ENCODE data around the gene NPRL2.
A peak's percentile ranks its signal among the peaks of the same experiment; 100 is the strongest.
"Not testable (repeated sequence)": the region's sequence is repeated elsewhere in the genome, so short reads cannot be mapped to it uniquely, and the experiment has no call there.

Gene NPRL2

GRCh38 chr3:50314816-50315215, 35.8 kb downstream of the NPRL2 start:
- DNase-seq (ENCODE audit: low read depth in 1 of 2, low spot score in 1 of 2), result no peak

DNA sequence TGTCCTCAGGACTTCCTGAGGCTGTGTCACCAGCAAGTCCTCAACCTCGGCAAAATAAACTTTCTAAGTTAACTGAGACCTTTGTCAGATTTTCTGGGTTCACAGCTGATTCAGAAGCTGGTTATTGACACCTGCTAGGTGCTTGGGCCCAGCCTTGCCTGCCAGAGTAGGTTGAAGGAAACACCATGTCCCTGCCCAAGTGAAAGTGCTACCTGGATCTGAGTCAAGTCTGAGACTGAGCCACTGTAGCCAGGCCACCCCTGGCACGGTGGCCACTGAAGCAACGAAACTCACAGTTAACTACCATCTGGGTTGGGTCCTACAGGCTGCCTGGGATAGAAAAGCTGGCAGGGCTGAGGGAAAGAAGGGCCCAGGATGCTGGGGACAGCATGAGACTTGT, 36.2 kb downstream of the NPRL2 start:
- DNase-seq (ENCODE audit: low read depth in 1 of 2, low spot score in 1 of 2), result no peak

DNA sequence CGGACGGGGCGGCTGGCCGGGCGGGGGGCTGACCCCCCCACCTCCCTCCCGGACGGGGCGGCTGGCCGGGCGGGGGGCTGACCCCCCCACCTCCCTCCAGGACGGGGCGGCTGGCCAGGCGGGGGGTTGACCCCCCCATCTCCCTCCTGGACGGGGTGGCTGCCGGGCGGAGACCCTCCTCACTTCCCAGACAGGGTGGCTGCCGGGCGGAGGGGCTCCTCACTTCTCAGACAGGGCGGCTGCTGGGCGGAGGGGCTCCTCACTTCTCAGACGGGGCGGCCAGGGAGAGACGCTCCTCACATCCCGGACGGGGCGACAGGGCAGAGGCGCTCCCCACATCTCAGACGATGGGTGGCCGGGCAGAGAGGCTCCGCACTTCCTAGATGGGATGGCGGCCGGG, 38.5 kb downstream of the NPRL2 start:
- not testable (repeated sequence) for DNase-seq (ENCODE audit: low read depth in 1 of 2, low spot score in 1 of 2)

DNA sequence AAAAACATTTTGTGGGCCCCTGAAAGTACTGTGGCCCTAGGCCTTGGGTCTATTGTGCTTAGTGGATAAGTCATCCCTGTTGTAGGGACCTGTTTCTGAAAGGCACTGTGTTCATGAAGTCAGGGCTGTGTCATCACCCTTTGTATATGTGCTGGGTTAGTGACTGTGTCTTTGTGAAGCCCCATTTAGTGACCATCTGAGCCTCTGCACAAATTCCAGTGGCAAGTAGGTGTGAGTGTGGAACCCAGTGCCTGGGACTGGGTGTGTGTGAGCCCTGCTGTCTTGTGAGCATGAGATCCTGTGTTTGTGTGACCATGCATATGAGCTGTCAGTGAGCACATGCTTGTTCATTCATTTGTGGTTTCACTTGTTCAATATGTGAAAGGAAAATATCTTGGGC, 46.0 kb downstream of the NPRL2 start:
- no peak for DNase-seq (ENCODE audit: low read depth in 1 of 2, low spot score in 1 of 2)

DNA sequence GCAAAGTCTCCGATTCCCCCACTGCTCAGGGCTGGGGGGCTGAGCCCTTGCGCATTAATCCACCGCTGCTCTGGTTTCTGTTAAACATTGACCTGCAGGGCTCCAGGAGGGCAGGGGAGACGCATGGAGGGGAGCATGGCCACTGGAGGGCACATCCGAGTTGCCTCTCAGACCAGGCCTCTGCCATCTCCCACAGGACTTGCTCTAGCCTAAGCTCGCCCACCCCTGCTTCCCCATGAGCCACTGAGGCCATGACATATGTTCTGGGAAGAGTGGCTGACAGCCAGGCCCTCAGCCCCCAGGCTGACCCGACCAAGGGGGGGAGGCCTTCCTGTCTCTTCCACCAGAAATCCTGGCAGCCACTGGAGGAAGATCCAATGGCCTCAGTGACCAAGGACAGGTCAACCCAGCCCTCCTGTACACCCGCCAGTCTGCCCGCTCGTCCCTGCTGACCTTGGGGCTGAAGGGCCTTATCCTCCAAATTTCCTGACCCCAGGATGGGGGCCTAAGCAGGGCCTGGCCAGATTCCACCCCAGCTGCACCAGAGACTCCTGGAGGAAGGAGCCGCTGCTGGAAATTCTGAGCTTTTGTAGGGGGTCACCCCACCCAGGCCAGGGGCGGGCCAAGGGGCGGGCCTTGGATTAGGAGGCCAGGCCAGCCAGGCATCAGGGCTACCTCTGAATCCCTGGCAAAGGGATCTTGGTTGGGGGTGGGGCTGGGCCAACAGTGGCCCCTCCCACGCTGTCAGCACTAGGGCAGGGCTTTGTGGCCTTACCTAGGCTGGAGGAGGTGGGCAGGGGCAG, 47.4 kb downstream of the NPRL2 start, which contains the start of gene HYAL1:
Gene HYAL1, minus strand, starts transcription at position 562 of the 803 bp plus-strand sequence. CDS start 618 bp downstream, outside the sequence.
- no peak for DNase-seq (ENCODE audit: low read depth in 1 of 2, low spot score in 1 of 2)

DNA sequence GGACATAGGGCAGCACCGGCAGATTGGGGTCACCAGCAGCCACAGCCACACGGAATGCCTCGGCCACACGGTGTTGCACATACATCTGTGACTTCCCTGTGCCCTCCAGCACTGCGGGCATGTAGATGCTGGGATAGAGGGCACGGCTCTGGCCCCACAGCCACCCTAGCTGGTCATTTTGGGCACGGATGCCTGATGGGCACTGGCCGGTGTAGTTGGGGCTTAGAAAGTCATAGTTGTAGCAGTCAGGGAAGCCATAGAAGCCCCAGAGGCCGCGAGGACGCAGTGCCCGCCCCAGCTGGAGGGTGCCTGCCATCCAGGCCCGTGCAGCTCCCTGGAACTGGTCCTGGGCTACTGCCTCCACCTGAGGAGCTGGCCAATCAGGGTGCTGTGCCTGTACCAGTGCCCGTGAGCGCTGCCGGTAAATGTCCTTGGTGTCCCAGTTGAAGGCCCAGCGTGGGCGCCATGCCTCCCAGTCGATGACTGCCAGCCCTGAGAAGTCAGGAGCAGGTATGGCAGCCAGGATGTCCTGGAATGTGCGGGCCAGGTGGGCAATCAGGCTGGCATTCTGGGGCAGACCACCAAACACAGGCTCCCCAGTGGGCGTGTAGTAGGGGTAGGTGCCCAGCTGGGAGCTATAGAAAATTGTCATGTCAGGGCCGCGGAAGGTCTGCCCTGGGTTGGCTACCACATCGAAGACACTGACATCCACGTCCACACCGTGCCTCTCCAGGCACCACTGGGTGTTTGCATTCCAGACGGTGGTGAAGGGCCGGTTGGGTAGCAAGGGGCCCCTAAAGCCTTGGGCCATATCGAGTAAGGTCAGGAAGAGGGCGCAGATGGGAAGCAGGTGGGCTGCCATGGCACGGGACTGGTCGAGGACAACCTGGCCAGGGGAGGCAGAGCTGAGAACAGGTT, 48.2 kb downstream of the NPRL2 start:
- DNase-seq (ENCODE audit: low read depth in 1 of 2, low spot score in 1 of 2), result no peak

- no peak for DNase-seq (ENCODE audit: low read depth in 1 of 2, low spot score in 1 of 2)
Measured at GRCh38 chr3:50300681-50301254, 49.8 kb downstream of the NPRL2 start.

DNA sequence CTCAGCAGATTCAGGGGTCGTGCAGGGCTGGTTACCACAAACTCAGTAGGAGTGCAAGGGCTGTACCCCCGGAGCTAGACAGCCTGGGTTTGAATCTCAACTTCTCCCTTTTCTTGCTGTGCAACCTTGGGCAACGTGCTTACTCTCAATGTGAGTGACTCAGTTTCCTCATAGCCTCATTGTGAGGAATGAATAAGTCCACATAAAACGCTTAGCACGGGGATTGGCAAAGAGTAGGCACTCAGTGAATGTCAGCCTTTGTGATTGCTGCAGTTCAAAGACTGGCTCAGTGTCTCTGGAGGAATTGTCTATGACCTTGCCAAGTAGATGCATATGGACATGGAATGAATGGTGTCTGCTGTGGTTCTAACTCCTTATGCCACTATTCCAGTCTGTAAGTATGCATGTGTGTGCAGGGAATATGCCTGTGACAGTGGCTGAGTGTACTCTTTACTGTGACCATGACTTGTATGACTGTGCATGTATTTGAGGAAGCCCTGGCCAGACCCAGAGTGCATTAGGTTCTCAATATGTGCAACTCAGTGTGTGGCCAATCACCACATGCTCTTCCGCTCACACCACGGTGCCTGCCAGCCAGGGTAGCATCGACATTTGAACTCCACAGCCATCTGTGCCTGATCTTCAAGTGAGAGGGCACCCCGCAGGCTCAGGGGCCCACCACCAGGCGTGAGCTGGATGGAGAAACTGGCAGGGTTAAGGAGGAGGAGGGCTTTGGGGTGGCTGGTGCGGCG, 50.5 kb downstream of the NPRL2 start:
- no peak for DNase-seq (ENCODE audit: low read depth in 1 of 2, low spot score in 1 of 2)

- DNase-seq (ENCODE audit: low read depth in 1 of 2, low spot score in 1 of 2), result no peak
Measured at GRCh38 chr3:50299638-50299928, 51.0 kb downstream of the NPRL2 start.

GRCh38 chr3:50298836-50299637, 51.5 kb downstream of the NPRL2 start, which contains the start of the genes HYAL3 and NAA80:
HYAL3 (minus strand) TSS chr3:50299405; CDS start chr3:50295602, 3,803 bp downstream.
NAA80 (minus strand) TSS chr3:50299405; CDS start chr3:50297463, 1,942 bp downstream.
- DNase-seq (ENCODE audit: low read depth in 1 of 2, low spot score in 1 of 2), result peak; percentile 98 to 99

GRCh38 chr3:50297896-50298725, 52.5 kb downstream of the NPRL2 start:
- DNase-seq (ENCODE audit: low read depth in 1 of 2, low spot score in 1 of 2), result no peak

- no peak for DNase-seq (ENCODE audit: low read depth in 1 of 2, low spot score in 1 of 2)
Measured at GRCh38 chr3:50297384-50297775, 53.2 kb downstream of the NPRL2 start.

Data from stimulated activated CD4-positive, alpha-beta T cell treated with anti-CD3 and anti-CD28 coated beads, Interleukin-15, amount 100 ng/mL, for 1 hour (primary cell).